PC-3 (cell line): Measurements from ENCODE around the gene CTCFL.

Experiments used
- CTCF ChIP-seq: fragments of 300-600 bp; sonication (generic); conservative IDR thresholded peaks from 2 replicates; pipeline ENCODE4 v1.5.1; 2017; ENCODE audit warnings: antibody characterized with exemption, low read depth, mild to moderate bottlenecking, low read length
- EZH2 ChIP-seq: fragments of 300-600 bp; sonication (generic); IDR thresholded peaks from one replicate; pipeline ENCODE4 v1.6.1; 2017; ENCODE audit warnings: antibody characterized with exemption, mild to moderate bottlenecking, low read length; ENCODE audit not compliant: unreplicated experiment
- EZH2phosphoT487 ChIP-seq: fragments of 300-600 bp; sonication (generic); IDR thresholded peaks from 2 replicates; pipeline ENCODE4 v1.6.1; 2018; ENCODE audit warnings: mild to moderate bottlenecking, antibody characterized with exemption, low read length, borderline replicate concordance

GRCh38 chr20:57508381-57508780 is 16.6 kb downstream of the CTCFL start:
- TF ChIP-seq CTCF (no peak), EZH2 (no peak), EZH2phosphoT487 (no peak)
